Measurements from ENCODE around the gene SETSIP. TPM values are rescaled to one million over a fixed set of nuclear protein-coding genes. Genes with fewer than 3 reads are reported as not detected.

The SETSIP gene
- total RNA-seq, 6 experiments from 2014 or later: not detected

- no peak overlapping the region for H3K27ac Mint-ChIP-seq
- no peak for TF ChIP-seq CTCF (IDR thresholded peaks at IDR 0.05)
- no peak for DNase-seq
- H3K9me3 Mint-ChIP-seq: no peaks in the 10 kb centered on the region
- H3K4me3 Mint-ChIP-seq: no peak overlapping the region
- no peaks in the 10 kb centered on the region for H3K4me1 Mint-ChIP-seq (ENCODE audit: low read depth)
- H3K36me3 Mint-ChIP-seq (ENCODE audit: low read depth): no peaks in the 10 kb centered on the region
- H3K27me3 Mint-ChIP-seq (ENCODE audit: insufficient read depth): peaks cover 4% of the 10 kb centered on the region
Observed at GRCh38 chr1:92066321-92066720, 8.9 kb downstream of the SETSIP start.

GRCh38 chr1:92065042-92065441, 10.2 kb downstream of the SETSIP start:
- no peak for DNase-seq
- Mint-ChIP-seq H3K36me3 (ENCODE audit: low read depth) (no peaks in the 10 kb centered on the region), H3K9me3 (no peaks in the 10 kb centered on the region), H3K27ac (no peak overlapping the region), H3K27me3 (ENCODE audit: insufficient read depth) (peaks cover 4% of the 10 kb centered on the region), H3K4me1 (ENCODE audit: low read depth) (no peaks in the 10 kb centered on the region), H3K4me3 (no peak overlapping the region)
- TF ChIP-seq CTCF (IDR thresholded peaks at IDR 0.05): no peak

- peaks cover 2% of the 10 kb centered on the region; the same call in 1 of the 2 replicates for H3K27me3 Mint-ChIP-seq (ENCODE audit: insufficient read depth)
- TF ChIP-seq CTCF (IDR thresholded peaks at IDR 0.05): no peak
- no peak overlapping the region for H3K4me3 Mint-ChIP-seq
- H3K27ac Mint-ChIP-seq: no peak overlapping the region
- DNase-seq: no peak
- no peaks in the 10 kb centered on the region for H3K9me3 Mint-ChIP-seq
- no peaks in the 10 kb centered on the region for H3K4me1 Mint-ChIP-seq (ENCODE audit: low read depth)
- no peaks in the 10 kb centered on the region for H3K36me3 Mint-ChIP-seq (ENCODE audit: low read depth)
Observed at GRCh38 chr1:92051948-92052347, 23.3 kb downstream of the SETSIP start.

GRCh38 chr1:92045766-92046495, 29.3 kb downstream of the SETSIP start:
- Mint-ChIP-seq H3K36me3 (ENCODE audit: low read depth) (no peaks in the 10 kb centered on the region), H3K4me3 (no peak overlapping the region), H3K27ac (no peak overlapping the region), H3K27me3 (ENCODE audit: insufficient read depth) (no peaks in the 10 kb centered on the region), H3K9me3 (no peaks in the 10 kb centered on the region), H3K4me1 (ENCODE audit: low read depth) (no peaks in the 10 kb centered on the region)
- no peak for DNase-seq
- TF ChIP-seq CTCF (IDR thresholded peaks at IDR 0.05): no peak

- H3K27ac Mint-ChIP-seq: no peak overlapping the region
- H3K4me1 Mint-ChIP-seq (ENCODE audit: low read depth): no peaks in the 10 kb centered on the region
- H3K9me3 Mint-ChIP-seq: no peaks in the 10 kb centered on the region
- no peak for TF ChIP-seq CTCF (IDR thresholded peaks at IDR 0.05)
- DNase-seq: no peak
- no peaks in the 10 kb centered on the region for H3K27me3 Mint-ChIP-seq (ENCODE audit: insufficient read depth)
- no peak overlapping the region for H3K4me3 Mint-ChIP-seq
- no peaks in the 10 kb centered on the region for H3K36me3 Mint-ChIP-seq (ENCODE audit: low read depth)
Observed at GRCh38 chr1:92043621-92044020, 31.6 kb downstream of the SETSIP start.
